ENCODE measurements around the gene ATG3.
"Not testable (repeated sequence)": the region's sequence is repeated elsewhere in the genome, so short reads cannot be mapped to it uniquely, and the experiment has no call there.

Gene ATG3

DNA sequence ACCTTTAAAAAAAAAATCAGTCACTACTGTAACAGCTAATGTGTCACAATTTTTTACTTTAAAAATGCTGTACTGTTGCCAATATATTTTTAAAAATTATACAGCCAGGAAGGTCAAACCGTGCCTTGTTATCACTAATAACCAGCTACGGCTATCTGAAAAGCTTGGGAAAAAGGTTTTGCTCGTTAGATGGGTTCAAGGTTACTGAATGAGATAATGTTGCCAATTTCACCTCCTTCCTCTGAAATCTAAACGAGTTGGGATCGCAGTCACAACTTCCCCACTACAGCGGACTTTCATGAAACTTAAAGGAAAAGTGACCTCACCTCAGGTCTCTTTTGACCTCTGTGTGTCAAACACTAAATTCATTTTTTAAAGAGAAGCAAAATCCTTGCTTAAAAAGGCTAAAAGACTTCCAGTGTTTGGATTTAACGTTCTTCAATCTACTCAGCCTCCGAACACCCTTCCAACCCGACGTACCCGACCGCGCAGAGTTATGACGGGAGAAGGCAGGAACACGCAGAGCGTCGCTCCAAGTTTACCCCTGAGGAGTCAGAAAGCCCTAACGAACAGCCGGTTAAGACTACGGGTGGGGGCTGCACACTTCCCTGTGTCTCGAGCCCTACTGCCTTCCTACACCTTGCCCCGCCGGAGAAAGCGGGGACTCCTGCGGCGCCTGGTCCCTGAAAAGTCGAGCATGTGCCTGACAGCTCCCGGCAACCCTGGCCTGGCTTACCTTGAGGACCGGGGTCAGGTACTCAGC, 860 bp downstream of the ATG3 start:
- DNase-seq, result peak; percentile 70 to 79

- DNase-seq, result no peak
Observed at GRCh38 chr3:112560307-112560706, 1.5 kb downstream of the ATG3 start.

GRCh38 chr3:112557976-112558375, 3.8 kb downstream of the ATG3 start:
- peak; percentile 36 to 76 for DNase-seq

- DNase-seq, result peak; percentile 7 to 41
Observed at GRCh38 chr3:112555535-112556170, 6.1 kb downstream of the ATG3 start.

GRCh38 chr3:112550859-112551258, 10.9 kb downstream of the ATG3 start:
- no peak for DNase-seq

DNA sequence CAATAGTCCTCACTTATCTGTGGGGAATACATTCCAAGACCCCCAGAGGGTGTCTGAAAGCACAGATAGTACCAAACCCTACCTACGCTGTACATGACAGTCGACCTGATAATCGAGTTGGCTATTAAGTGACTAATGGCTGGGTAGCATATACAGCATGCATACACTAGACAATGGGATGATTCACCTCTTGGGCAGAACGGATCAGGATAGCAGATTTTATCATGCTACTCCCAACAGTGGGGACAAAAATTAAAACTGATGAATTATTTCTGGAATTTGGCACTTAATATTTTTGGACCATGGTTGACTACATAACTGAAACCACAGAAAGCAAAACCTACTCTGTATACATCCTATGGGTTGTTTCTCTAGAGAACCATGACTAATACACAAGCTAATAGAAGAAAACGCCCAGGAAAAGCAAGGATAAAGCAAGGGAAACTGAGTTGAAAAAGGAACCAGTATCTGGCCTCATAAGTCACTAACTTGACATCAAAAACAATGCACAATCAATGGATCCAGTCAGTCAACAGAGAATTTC, 15.5 kb downstream of the ATG3 start:
- no peak for DNase-seq

DNA sequence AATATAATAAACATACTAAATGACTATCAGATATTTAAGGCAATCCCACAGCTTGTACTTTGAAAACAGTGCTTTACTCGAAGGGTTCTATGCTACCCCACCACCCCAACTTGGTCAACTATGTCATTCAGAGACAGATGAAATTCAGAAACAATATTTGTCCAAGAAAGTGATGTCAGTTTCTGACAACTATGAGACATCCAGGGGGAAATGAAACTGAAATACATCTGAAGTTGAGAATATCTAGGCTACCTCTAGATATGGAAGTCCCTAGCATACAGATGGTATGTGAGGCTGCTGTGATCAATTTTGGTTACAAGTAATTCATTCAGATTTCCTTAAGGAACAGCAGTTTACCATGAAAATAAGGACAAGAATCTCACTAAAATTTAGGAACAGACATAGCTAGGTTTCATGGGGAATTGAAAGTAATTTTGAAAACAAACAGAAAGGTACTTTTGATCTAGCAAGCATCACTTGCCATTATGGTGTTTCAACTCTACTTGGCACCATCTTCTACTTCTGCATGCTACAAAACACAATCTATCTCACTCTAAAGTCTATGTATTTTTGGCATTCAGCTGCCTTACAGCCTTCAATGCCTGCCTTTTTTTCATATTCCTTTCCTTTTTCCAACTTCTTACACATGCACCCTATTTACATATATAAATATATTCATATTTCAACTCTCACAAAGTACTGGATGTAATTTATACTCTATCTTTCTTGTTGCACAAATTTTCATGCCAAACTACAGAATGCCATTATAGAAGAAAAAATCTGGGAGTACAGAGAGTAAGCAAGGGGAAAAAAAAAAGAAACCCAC, 21.7 kb downstream of the ATG3 start:
- no peak for DNase-seq

DNA sequence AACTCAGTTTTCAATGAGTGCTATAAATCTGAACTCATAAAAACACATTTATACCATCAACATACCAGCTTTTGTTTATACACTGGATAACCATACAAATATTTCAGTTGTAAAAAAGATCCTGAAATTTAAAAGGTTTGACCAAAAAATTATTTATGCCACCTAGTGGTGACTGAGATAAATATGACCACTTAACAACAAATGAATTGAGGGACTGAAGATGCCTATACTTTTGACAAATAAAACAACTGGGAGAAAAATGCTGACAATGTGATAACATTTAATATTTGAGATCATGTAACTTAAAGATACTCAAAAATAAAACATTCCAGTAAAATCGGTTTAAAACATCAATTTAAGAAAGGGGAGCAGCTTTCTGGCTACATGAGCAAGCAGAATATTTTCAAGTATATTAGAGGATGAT, 30.4 kb downstream of the ATG3 start:
- peak in 1 of 2 donors; percentile 51 for DNase-seq

- DNase-seq, result no peak
Observed at GRCh38 chr3:112530573-112530972, 31.2 kb downstream of the ATG3 start.

DNA sequence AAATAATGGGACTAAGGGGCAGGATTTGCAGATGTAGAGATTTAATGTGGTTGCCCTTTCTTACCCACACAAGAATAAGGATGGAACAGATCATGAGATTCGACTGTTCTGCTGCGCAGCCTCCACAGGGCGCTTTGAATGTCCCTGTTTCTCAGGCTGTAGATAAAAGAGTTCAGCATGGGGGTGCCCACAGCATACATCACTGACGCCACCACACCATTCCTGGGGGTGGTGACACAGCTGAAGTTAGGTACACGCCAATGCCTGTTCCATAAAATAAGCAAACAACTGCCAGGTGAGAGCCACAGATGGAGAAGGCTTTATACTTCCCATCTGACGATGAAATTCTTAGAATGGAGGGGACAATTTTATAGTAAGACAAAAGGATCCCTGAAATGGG, 37.6 kb downstream of the ATG3 start:
- not testable (repeated sequence) for DNase-seq

- peak; percentile 63 to 79 for DNase-seq
Observed at GRCh38 chr3:112519424-112520001, 42.2 kb downstream of the ATG3 start.

DNA sequence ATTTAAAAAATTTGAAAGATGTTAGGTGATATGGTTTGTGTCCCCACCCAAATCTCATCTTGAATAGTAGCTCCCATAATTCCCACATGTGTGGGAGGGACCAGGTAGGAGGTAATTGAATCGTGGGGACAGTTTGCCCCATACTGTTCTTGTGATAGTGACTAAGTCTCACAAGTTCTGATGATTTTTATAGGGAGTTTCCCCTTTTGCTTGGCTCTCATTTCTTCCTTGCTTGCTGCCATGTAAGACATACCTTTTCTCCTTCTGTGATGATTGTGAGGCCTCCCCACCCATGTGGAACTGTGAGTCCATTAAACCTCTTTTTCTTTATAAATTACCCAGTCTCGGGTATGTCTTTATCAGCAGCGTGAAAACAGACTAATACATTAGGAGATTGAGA, 42.8 kb downstream of the ATG3 start:
- DNase-seq, result peak; percentile 27 to 36

GRCh38 chr3:112514527-112515128, 47.1 kb downstream of the ATG3 start:
- no peak for DNase-seq

GRCh38 chr3:112512320-112512719, 49.4 kb downstream of the ATG3 start:
- DNase-seq, result no peak

DNA sequence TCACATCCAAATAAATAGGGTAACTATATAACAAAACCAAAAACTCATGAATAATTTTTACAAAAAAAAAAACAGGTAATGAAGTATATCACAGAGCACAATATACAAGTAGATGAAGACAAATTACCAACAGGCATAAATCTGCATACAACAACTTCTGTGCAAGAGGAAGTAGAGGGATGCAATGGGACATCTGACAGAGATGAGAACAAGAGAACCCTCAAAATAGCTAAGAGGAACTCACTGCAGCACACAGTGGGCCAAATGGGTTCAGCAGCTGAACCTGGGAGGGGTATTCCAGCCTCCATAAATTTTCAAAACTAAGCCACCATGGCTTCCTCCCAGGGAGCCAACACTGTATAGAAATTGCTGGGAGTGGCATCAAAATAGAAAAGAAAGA, 52.9 kb downstream of the ATG3 start:
- peak; percentile 33 to 35 for DNase-seq

GRCh38 chr3:112508261-112508660, 53.5 kb downstream of the ATG3 start:
- no peak for DNase-seq

DNA sequence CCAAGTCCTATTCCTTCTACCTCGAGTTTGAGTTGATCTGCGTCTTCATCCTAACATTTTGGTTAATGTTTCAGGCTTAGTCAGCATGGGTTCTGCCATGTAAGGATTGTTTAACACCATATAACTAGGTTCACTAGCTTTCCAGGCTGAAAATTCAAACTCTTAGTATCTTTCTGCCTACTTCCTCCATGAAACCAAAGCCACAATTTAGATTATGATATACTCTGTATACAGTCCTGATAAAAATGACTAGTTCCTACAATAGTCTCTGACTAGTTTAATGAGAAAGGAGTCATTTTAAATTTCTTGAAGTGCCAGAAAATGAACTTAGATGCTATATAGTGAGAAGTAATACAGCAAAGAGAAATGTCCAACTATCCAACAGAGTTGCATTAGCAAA, 55.9 kb downstream of the ATG3 start:
- DNase-seq, result no peak

- no peak for DNase-seq
Observed at GRCh38 chr3:112504123-112504522, 57.6 kb downstream of the ATG3 start.

- DNase-seq, result no peak
Observed at GRCh38 chr3:112503304-112503972, 58.3 kb downstream of the ATG3 start.

DNA sequence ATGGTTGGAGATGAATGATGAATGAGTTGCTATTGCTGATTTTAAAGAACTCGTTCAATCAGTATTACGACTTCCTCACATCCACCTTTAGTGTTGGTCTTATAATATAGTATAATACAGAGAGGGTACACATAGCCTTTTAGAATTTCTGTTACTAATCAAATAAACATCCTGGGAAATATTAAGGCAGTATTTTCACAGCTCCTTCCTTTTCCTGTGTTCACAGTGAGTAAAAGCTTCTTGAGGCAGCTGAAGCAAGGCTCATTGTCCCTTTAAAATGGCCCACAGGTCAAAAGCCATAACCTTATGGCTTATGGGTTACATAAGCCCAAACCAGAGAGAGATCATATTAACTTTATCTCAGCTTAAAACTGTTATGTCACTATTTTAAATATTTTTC, 61.1 kb downstream of the ATG3 start:
- DNase-seq, result no peak

DNA sequence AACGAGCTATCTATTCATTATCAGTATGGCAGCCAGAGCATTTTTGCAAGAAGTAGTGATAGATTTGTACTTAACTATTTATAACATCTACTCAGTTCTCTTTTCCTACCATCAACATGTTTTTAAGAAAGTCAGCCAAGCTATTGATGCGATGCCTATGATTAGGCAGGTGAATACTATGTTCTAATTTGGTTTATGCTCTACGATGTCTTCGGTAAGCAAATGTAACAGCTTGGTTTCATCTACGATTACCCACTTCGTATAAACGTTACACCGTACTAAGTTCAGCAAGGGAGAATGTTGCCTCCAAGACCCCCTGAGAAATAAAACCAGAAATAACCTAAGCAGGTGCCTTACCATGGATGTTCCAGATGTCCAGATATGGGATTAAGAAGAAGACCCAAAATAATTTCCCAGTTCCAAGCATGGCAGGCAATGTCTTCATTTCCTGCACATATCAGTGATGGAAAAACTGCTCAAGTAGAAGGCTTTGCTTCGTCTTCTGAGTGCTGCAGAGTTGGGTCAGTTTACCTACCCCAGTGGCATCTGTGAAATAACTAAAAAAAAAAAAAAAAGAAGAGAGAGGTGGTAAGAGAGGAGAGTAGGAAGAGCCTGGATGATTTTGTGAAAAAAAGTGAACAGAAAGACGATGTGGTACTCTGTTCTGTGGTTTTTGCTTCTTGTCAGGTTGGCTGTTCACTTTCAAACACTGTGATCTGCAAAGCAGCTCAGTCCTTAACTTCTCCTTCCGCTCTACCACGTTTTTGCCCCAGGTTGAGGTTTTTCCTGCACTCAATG, 62.6 kb downstream of the ATG3 start, which contains the start of gene BTLA:
Gene BTLA, minus strand, starts transcription at position 559 of the 798 bp plus-strand sequence. Its CDS starts 114 bp downstream, at position 445.
- DNase-seq, result no peak
